HCT116 (cell line): Measurements from ENCODE around the gene AMER3. TPM values are rescaled to one million over a fixed set of nuclear protein-coding genes. Genes with fewer than 3 reads are reported as not detected.
A peak's percentile ranks its signal among the peaks of the same experiment; 100 is the strongest.

Source experiments
- ATAC-seq: fragments of 200-7000 bp; cut with Tn5 transposase; 2 replicates; pipeline ENCODE4 v1.9.1; 2020; ENCODE audit warnings: mild to moderate bottlenecking, moderate library complexity
- BruUV-seq: library from RNA; stranded (reverse); fragments of 400-500 nt; replicated peaks from 2 replicates; lab custom pipeline; 2021; lab: Mats Ljungman, UMichigan
- CTCF ChIA-PET: fragments of 300-600 bp; sonication (Branson Sonifier 250); formaldehyde crosslinking; loops from one replicate; lab custom pipeline; 2021; ENCODE audit warnings: antibody characterized with exemption; lab: Charles Lee
- POLR2A ChIA-PET: fragments of 300-600, 350-600 bp; sonication (Branson Sonifier 250); formaldehyde crosslinking; loops from one replicate; lab custom pipeline; 2021; ENCODE audit warnings: antibody characterized with exemption; lab: Charles Lee
- RAD21 ChIA-PET, 2 experiments: fragments of 300-600 bp; sonication (Branson Sonifier 250); formaldehyde crosslinking; loops; one replicate each; lab custom pipeline; 2023; ENCODE audit warnings: low total read pairs in 2 of 2; ENCODE audit not compliant: uncharacterized antibody in 2 of 2, unreplicated experiment in 2 of 2, low non-redundant PET in 1 of 2; lab: Charles Lee
- DNase-seq: peaks from one replicate; pipeline ENCODE4 v3.0.0-alpha.2; 2010; ENCODE audit warnings: low read depth, low spot score
- H2AFZ ChIP-seq: fragments of 200-600 bp; shearing (Covaris generic), sonication (generic); 2 replicates; pipeline ENCODE4 v1.6.1; 2017; ENCODE audit warnings: low read depth, mixed run types, mixed read lengths, antibody characterized with exemption, low read length; ENCODE audit not compliant: poor library complexity, severe bottlenecking
- H3K27ac ChIP-seq: 2 replicates; pipeline ENCODE4 v1.5.1; 2012; ENCODE audit warnings: low read depth, low read length
- H3K27me3 ChIP-seq: fragments of 200-600 bp; sonication (generic); 2 replicates; pipeline ENCODE4 v1.6.1; 2016; ENCODE audit warnings: mixed run types, low read length, mixed read lengths; ENCODE audit not compliant: insufficient read depth
- H3K36me3 ChIP-seq, 2 experiments: fragments of 200-500 bp in 1 of 2; fragments of 200-600 bp in 1 of 2; sonication (Bioruptor generic) in 1 of 2; sonication (generic) in 1 of 2; 2 replicates each; pipeline versions ENCODE4 v1.5.1 to v1.6.1; 2014 to 2016; ENCODE audit warnings: low read length in 2 of 2, inconsistent platforms in 1 of 2, mixed read lengths in 1 of 2, mixed run types in 1 of 2; ENCODE audit not compliant: insufficient read depth in 2 of 2, control insufficient read depth in 1 of 2
- H3K4me1 ChIP-seq, 2 experiments: fragments of 200-600 bp in 1 of 2; sonication (generic) in 1 of 2; 2 replicates each; pipeline versions ENCODE4 v1.5.1 to v1.6.1; 2012 to 2017; ENCODE audit warnings: low read length in 2 of 2, inconsistent platforms in 1 of 2, mild to moderate bottlenecking in 1 of 2, mixed read lengths in 1 of 2, mixed run types in 1 of 2, moderate library complexity in 1 of 2; ENCODE audit not compliant: insufficient read depth in 2 of 2, control insufficient read depth in 1 of 2
- H3K4me2 ChIP-seq: fragments of 200-600 bp; sonication (generic); 2 replicates; pipeline ENCODE4 v1.6.1; 2017; ENCODE audit warnings: mixed run types, low read length, mixed read lengths
- H3K4me3 ChIP-seq, 2 experiments: fragments of 200-600 bp in 1 of 2; sonication (generic) in 1 of 2; replicated peaks in 1 of 2; 2 replicates each; pipeline ENCODE4 v1.5.1; 2011 to 2016; ENCODE audit warnings: low read length in 2 of 2, control low read depth in 1 of 2, low read depth in 1 of 2, mild to moderate bottlenecking in 1 of 2, mixed read lengths in 1 of 2, mixed run types in 1 of 2
- H3K79me2 ChIP-seq: fragments of 200-600 bp; sonication (generic); 2 replicates; pipeline ENCODE4 v1.6.1; 2017; ENCODE audit warnings: mild to moderate bottlenecking, mixed run types, low read length, moderate library complexity, mixed read lengths; ENCODE audit not compliant: insufficient read depth
- H3K9ac ChIP-seq: fragments of 200-600 bp; sonication (generic); 2 replicates; pipeline ENCODE4 v1.6.1; 2016; ENCODE audit warnings: low read length, mixed read lengths
- H3K9me2 ChIP-seq: fragments of 200-600 bp; sonication (generic), shearing (Covaris generic); 2 replicates; pipeline ENCODE4 v1.6.1; 2017; ENCODE audit warnings: mixed run types, mild to moderate bottlenecking, moderate library complexity; ENCODE audit not compliant: insufficient read depth
- H3K9me3 ChIP-seq, 2 experiments: fragments of 200-500 bp in 1 of 2; fragments of 200-600 bp in 1 of 2; sonication (Bioruptor generic) in 1 of 2; sonication (generic) in 1 of 2; 2 replicates each; pipeline ENCODE4 v1.6.1; 2014 to 2017; ENCODE audit warnings: low read length in 2 of 2, mixed read lengths in 2 of 2, inconsistent platforms in 1 of 2, low read depth in 1 of 2, mild to moderate bottlenecking in 1 of 2, mixed run types in 1 of 2, moderate library complexity in 1 of 2; ENCODE audit not compliant: control insufficient read depth in 1 of 2, insufficient read depth in 1 of 2
- H4K20me1 ChIP-seq: fragments of 200-600 bp; sonication (generic), shearing (Covaris generic); 2 replicates; pipeline ENCODE4 v1.6.1; 2017; ENCODE audit warnings: mixed run types, mild to moderate bottlenecking, moderate library complexity; ENCODE audit not compliant: insufficient read depth
- CBX3 ChIP-seq: IDR thresholded peaks from 2 replicates; pipeline ENCODE4 v1.6.1; 2012; ENCODE audit warnings: low read depth
- EGR1 ChIP-seq: IDR thresholded peaks from 2 replicates; pipeline ENCODE4 v1.6.1; 2012; ENCODE audit warnings: low read depth
- ELF1 ChIP-seq: IDR thresholded peaks from 2 replicates; pipeline ENCODE4 v1.6.1; 2012; ENCODE audit warnings: low read depth, borderline replicate concordance
- EZH2phosphoT487 ChIP-seq: fragments of 200-600 bp; IDR thresholded peaks from 2 replicates; pipeline ENCODE4 v1.6.1; 2018; ENCODE audit warnings: antibody characterized with exemption, borderline replicate concordance
- JUND ChIP-seq: IDR thresholded peaks from 2 replicates; pipeline ENCODE4 v1.6.1; 2012
- RAD21 ChIP-seq: IDR thresholded peaks from 2 replicates; pipeline ENCODE4 v1.6.1; 2012; ENCODE audit warnings: low read depth, mild to moderate bottlenecking
- ZFX ChIP-seq: fragments of 450-650 bp; IDR thresholded peaks from 2 replicates; pipeline ENCODE4 v1.6.1; 2017
- intact Hi-C: fragments of 100-400 bp; cut with micrococcal nuclease; formaldehyde crosslinking; loops from 2 replicates; pipeline ENCODE4 v1.10.0; 2022
- total RNA-seq: library from RNA; stranded (reverse); gene quantifications from one replicate; pipeline ENCODE4 v1.2.1, GENCODE V29; 2021; ENCODE audit not compliant: unreplicated experiment
- TF ChIP-seq, protein P1 (sequence below): IDR thresholded peaks from 2 replicates; pipeline ENCODE4 v1.6.1; 2012

AMER3 gene
- total RNA-seq, 1 experiment from 2014 or later: not detected

DNA sequence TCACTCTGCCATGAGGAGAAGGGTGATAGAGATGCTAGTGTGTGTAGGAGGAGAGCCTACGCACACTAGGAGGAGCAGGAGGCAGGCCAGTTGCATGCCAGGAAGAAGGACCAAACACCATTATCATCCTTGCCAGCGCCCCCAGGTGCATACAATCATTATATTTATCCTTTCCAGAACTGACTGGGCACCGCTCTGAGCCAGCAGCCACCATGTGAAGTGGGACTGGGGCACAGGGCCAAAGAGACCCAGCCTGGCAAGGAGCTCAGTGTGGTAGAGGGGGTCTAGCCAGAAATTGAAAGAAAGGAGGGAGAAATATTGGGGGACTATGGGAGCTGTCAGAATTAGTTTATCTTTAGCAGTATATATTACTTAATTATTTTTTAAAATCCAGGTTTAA is 34.8 kb upstream of the AMER3 start:
- Histone ChIP-seq H3K9ac (no peak overlapping the region), H3K9me2 (no peaks in the 10 kb centered on the region), H3K4me3 (no peak overlapping the region), H4K20me1 (no peaks in the 10 kb centered on the region), H2AFZ (no peak overlapping the region), H3K4me1 (no peaks in the 10 kb centered on the region), H3K9me3 (no peaks in the 10 kb centered on the region), H3K79me2 (no peaks in the 10 kb centered on the region), H3K36me3 (no peaks in the 10 kb centered on the region), H3K27me3 (peaks cover 5% of the 10 kb centered on the region; the same call in 1 of the 2 replicates), H3K27ac (no peak overlapping the region), H3K4me2 (no peak overlapping the region)
- peak; percentile 38 for ATAC-seq
- intact Hi-C loops: no loop called here
- DNase-seq: no peak
- CTCF ChIA-PET: no interaction called here
- POLR2A ChIA-PET: no interaction called here
- no TSS peak for BruUV-seq
- RAD21 ChIA-PET: no interaction called here
- TF ChIP-seq JUND: no peak
- TF ChIP-seq ELF1: no peak
- TF ChIP-seq, protein P1, sequence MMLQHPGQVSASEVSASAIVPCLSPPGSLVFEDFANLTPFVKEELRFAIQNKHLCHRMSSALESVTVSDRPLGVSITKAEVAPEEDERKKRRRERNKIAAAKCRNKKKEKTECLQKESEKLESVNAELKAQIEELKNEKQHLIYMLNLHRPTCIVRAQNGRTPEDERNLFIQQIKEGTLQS: no peak
- no peak for TF ChIP-seq RAD21
- no peak for TF ChIP-seq EZH2phosphoT487
- no peak for TF ChIP-seq CBX3
- no peak for TF ChIP-seq EGR1

DNA sequence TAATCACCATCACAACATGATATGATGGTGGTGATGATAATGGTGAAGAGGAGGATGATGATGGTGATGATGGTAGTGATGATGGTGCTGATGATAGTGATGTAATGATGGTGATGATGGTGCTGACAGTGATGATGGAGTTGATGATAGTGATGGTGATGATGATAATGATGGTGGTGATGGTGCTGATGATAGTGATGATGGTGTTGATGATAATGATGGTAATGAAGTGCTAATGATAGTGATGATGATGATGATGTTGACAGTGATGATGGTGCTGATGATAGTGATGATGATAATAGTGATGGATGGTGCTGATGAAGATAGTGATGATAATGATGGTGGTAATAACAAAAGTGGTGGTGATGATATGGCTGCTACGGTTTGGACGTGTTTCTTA is 30.9 kb upstream of the AMER3 start:
- Histone ChIP-seq H4K20me1 (no peaks in the 10 kb centered on the region), H3K9me3 (no peaks in the 10 kb centered on the region), H3K27me3 (peaks cover 5% of the 10 kb centered on the region; the same call in 1 of the 2 replicates), H2AFZ (no peak overlapping the region), H3K4me1 (peaks cover 0 to 7% of the 10 kb centered on the region in 2 experiments; a peak in 2 of 4 replicates), H3K36me3 (no peaks in the 10 kb centered on the region), H3K4me3 (no peak overlapping the region), H3K79me2 (no peaks in the 10 kb centered on the region), H3K27ac (no peak overlapping the region), H3K4me2 (no peak overlapping the region), H3K9ac (no peak overlapping the region), H3K9me2 (no peaks in the 10 kb centered on the region)
- TF ChIP-seq ZFX (no peak), RAD21 (no peak)
- DNase-seq (no peak), ATAC-seq (no peak)
- CTCF ChIA-PET: no interaction called here
- intact Hi-C loops: no loop called here
- POLR2A ChIA-PET: no interaction called here
- no TSS peak for BruUV-seq
- RAD21 ChIA-PET: no interaction called here
